VCaP (cell line): ENCODE data around the gene CNGA2.

ENCODE experiments used
- H3K27ac ChIP-seq: fragments of 450-650 bp; 2 replicates; pipeline ENCODE4 v1.5.1; 2017
- CTCF ChIP-seq: fragments of 450-650 bp; conservative IDR thresholded peaks from 2 replicates; pipeline ENCODE4 v1.5.1; 2017; ENCODE audit warnings: mild to moderate bottlenecking, moderate library complexity

Gene CNGA2

GRCh38 chrX:151738751-151739150, 4.2 kb downstream of the CNGA2 start:
- TF ChIP-seq CTCF = no peak
- H3K27ac ChIP-seq = no peak overlapping the region

- no peak for TF ChIP-seq CTCF
- H3K27ac ChIP-seq = no peak overlapping the region
These were observed 7.1 kb downstream of the CNGA2 start for GRCh38 chrX:151741606-151742005.

GRCh38 chrX:151742311-151742710, 7.8 kb downstream of the CNGA2 start:
- no peak for TF ChIP-seq CTCF
- H3K27ac ChIP-seq = no peak overlapping the region

DNA sequence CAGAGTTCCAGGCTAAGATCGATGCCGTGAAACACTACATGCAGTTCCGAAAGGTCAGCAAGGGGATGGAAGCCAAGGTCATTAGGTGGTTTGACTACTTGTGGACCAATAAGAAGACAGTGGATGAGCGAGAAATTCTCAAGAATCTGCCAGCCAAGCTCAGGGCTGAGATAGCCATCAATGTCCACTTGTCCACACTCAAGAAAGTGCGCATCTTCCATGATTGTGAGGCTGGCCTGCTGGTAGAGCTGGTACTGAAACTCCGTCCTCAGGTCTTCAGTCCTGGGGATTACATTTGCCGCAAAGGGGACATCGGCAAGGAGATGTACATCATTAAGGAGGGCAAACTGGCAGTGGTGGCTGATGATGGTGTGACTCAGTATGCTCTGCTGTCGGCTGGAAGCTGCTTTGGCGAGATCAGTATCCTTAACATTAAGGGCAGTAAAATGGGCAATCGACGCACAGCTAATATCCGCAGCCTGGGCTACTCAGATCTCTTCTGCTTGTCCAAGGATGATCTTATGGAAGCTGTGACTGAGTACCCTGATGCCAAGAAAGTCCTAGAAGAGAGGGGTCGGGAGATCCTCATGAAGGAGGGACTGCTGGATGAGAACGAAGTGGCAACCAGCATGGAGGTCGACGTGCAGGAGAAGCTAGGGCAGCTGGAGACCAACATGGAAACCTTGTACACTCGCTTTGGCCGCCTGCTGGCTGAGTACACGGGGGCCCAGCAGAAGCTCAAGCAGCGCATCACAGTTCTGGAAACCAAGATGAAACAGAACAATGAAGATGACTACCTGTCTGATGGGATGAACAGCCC, 9.3 kb downstream of the CNGA2 start:
- no peak overlapping the region for H3K27ac ChIP-seq
- no peak for TF ChIP-seq CTCF

- H3K27ac ChIP-seq = no peak overlapping the region
- no peak for TF ChIP-seq CTCF
These were observed 11.1 kb downstream of the CNGA2 start for GRCh38 chrX:151745651-151746050.

DNA sequence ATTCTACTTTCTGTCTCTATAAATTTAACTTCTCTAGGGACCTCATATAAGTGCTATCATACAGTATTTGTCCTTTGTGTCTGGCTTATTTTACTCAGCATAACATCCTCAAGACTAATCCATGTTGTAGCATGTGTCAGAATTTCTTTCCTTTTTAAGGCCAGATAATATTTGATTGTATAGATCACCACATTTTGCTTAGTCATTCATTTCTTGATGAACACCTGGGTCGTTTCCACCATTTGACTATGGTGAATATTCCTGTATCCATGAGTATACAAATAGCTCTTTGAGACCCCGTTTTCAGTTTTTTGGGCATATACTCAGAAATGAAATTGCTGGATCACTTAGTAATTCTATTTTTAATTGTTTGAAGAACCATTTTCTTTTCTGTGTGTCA, 12.0 kb downstream of the CNGA2 start:
- no peak for TF ChIP-seq CTCF
- no peak overlapping the region for H3K27ac ChIP-seq

DNA sequence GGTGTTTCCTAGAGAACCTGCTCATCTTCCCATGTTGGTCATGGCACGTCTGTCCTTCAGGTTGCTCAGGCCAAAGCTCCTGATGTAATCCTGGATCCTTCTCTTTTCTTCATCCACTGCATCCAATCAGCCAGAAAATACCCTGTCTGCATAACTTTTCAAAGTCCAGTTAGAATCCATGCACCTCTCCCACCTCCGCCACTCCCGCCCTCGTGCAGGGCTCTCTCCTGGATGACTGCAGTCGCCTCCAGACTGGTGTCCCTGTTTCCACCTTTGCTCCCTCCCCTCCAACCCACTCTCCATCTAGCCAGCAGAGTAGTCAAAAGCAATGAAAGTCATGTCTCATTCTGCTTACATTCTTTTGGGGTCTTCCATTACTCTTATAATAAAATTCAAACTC, 16.0 kb downstream of the CNGA2 start:
- no peak for TF ChIP-seq CTCF
- no peak overlapping the region for H3K27ac ChIP-seq
